HG03135 (cell line): ENCODE data around the gene MFGE8.
"Not testable (repeated sequence)": the region's sequence is repeated elsewhere in the genome, so short reads cannot be mapped to it uniquely, and the experiment has no call there.

Experiments used
- ATAC-seq: cut with Tn5 transposase; IDR thresholded peaks from one replicate; pipeline ENCODE4 v1.9.1; 2021; ENCODE audit warnings: mild to moderate bottlenecking, moderate library complexity; ENCODE audit not compliant: unreplicated experiment

MFGE8 gene, protein sequence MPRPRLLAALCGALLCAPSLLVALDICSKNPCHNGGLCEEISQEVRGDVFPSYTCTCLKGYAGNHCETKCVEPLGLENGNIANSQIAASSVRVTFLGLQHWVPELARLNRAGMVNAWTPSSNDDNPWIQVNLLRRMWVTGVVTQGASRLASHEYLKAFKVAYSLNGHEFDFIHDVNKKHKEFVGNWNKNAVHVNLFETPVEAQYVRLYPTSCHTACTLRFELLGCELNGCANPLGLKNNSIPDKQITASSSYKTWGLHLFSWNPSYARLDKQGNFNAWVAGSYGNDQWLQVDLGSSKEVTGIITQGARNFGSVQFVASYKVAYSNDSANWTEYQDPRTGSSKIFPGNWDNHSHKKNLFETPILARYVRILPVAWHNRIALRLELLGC

DNA sequence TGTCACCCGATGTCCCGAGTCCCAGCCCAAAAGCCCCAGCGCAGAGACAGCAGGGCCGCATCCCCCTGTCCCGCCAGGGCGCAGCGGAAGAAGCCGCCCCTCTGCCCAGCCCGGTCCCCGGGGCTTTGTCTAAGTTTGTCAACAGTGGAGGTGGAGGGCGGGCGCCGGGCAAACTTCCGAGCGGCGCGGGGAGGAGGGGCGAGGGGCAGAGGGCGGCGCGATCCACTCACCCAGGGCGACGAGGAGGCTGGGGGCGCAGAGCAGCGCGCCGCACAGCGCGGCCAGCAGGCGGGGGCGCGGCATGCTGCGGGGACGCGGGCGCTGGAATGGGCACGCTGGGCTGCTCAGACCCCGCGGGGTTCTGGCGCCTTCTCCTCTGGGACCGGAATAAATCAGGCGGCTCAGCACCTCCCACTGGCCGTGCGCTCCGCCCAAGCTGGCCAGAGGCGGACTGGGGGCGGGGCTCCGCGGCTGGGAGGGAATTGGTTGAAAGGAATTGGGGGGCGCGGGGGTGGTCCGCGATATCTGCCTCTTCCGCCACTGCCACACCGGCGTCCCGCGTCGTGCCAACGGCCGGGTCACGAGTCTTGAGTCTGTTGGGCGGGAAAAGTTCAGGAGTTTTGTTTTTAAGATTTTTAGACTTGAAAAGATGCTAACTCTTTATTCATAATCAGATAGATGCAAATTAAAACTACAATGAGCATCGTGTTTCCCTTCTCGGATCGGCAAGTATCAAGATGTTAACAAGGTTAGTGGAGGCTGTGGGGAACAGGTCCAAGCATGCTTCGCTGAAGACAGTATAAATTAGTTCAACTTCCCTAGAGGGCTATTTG is at the start of gene MFGE8:
MFGE8 (minus strand) TSS at position 363 of the 833 bp plus-strand sequence; CDS start at position 303, 60 bp downstream.
- ATAC-seq, result peak; percentile 74

DNA sequence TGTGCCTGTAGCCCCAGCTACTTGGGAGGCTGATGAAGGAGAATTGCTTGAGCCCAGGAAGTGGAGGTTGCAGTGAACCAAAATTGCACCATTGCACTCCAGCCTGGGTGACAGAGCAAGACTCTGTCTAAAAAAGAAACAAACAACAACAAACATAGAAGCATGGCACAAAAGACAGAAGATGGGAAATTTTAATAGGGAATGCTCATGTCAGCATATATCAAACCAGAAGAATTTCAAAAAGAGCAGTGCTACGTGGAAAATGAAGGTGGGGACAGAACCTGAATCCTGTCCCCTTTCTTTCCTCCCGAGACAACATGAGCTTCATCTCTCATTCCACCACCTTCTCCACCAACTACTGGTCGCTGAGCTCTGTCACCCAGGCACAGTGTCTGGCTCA is 46.3 kb upstream of the MFGE8 start:
- no peak for ATAC-seq

DNA sequence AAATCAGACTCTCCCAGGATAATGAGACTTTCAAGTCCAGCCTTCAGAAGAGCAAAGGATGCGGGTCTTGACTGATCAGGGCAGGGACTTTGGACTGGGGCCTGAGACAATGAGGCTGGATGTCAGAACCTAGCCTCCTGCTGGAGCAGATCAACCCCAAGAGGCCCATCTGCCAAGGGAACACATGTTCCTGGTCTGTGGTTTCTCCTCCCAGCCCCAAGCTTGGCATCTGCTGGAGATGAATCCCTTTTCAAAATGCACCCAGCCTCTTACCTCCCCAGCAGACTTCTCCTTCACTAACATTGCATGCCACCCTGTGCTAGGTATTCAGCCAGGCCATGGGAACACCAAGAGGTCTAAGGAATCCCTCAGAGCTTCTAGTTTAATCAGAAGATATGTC is 43.7 kb upstream of the MFGE8 start:
- no peak for ATAC-seq

DNA sequence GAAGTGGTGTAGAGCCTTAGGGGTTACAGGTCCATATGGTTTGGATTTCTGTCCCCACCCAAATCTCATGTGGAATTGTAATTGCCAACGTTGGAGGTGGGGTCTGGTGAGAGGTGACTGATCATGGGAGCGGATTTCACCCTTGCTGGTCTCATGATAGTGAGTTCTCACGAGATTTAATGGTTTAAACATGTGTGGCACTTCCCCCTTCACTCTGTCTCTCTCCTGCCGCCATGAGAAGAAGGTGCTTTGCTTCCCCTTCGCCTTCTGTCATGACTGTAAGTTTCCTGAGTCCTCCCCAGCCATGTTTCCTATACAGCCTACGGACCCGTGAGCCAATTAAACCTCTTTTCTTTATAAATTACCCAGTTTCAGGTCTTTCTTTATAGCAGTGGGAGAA is 43.1 kb upstream of the MFGE8 start:
- no peak for ATAC-seq

DNA sequence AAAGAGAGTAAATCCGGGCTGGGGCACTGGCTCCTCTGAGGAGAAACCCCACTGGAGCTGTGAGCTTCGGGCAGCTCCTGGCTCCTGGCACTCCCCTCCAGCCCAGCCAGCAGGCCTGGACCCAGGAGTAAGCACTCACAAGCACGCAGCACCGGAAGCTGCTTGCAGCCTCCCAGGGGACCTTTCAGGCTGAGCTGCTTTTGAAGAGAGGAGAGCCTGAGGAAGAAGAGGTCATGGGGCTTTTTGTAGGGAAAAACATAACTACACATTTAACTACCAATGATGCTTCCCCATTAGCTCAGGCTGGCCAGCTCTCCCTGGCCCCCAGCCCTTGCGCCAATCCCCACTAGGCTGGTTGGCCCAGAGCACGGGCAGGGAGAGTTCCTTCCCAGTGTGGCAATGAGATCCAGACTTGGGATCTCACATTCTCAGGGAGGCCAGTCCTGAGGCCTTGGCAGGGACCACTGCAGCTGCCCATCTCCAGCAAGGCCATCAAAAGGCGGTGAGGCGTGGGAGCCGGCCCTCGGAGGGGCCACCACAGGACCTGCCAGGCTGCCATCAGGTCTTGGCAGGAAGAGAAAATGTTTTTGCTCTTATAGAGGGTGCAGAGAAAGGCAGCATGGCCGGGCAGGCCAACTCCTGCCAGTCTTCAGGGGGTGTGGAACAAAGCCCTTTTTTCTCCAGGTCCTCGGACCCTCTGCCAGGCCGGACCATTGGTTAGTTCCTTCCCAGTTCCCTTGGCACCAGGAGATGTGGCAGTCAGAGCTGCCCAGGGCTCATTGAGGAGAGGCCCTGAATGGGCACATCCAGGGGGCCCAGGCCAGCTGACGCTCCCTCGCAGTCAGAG is 41.5 kb upstream of the MFGE8 start:
- no peak for ATAC-seq

DNA sequence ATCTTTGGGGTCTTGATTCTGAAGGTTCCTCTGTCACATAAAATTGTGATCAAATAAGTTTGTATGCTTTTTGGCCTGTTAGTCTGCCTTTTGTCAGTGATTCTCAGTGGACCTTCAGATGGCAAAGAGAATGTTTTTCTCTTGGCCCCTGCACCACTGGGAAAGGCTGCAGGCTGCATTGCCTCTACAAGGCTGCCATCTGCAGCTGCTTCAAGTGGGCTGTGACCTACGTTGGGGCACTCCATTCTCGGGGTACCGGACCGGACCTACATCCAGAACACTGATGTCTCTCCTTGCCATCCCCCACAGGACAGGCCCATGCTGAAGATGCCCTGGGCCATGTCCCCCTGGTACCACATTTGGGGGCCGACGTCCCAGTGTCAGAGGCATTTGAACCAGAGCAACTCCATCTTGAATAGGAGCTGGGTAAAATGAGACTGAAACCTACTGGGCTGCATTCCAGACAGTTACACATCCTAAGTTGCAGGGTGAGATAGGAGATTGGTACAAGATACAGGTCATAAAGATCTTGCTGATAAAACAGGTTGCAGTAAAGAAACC is 37.5 kb upstream of the MFGE8 start:
- no peak for ATAC-seq

DNA sequence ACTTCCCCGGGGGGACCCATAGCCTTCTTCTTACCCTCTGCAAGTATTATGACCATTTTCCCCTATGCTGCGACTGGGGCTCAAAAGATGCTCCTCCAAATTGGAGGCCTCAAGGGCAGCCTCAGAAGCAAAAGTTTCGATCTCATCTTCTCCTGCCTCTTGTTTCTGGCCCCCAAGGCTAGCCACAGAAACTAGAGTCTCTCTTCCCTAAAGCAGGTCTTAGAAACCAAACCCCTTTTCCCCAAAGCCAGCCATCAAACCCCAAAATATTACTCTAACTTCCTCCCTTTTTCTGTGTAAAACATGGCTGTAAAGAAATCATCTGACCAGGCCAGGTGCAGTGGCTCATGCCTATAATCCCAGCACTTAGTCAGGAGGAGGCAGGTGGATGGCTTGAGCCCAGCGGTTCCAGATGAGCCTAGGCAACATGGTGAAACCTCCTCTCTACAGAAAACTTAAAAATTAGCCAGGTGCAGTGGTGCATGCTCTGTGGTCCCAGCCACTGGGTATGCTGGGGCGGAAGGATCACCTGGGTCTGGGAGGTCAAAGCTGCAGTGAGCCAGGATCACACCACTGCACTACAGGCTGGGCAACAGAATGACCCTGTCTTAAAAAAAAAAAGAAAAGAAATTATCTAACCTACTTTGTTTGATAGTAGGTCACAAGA is 36.7 kb upstream of the MFGE8 start:
- no peak for ATAC-seq

DNA sequence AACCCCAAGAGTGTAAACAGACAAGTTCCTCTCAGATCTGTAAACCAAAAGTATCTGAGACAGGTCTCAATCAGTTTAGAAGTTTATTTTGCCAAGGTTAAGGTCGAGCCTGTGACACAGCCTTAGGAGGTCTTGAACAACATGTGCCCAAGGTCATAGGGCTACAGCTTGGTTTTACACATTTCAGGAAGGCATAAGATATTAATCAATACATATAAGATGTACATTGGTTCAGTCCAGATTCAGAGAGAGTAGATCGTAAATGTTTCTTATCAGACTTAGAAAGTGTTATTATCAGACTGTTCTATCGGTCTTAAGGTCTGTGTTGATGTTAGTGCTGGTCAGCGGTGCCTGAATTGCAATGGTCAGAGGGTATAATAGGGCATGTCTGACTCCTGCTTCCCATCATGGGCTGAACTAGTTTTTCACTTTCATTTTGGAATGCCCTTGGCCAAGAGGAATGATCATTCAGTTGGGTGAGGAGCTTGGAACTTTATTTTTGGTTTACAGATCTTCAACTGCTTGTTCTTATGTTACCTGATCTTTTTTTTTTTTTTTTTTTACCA is 27.0 kb upstream of the MFGE8 start:
- no peak for ATAC-seq

DNA sequence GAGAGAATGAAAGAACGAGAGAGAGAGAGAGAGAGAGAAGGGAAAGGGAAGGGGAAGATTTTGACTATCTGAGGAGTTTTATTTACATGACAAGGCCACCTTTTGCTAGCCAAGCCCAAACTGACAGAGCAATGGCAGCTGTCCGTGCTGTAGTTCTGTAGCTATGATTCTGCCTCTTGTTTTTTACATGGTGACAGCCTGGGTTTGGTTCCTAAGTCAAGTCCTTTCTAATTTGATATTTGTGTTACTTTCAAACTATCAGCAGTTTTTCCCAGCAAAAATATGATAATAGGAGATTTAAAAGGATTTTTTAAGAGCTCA is 26.3 kb upstream of the MFGE8 start:
- no peak for ATAC-seq

DNA sequence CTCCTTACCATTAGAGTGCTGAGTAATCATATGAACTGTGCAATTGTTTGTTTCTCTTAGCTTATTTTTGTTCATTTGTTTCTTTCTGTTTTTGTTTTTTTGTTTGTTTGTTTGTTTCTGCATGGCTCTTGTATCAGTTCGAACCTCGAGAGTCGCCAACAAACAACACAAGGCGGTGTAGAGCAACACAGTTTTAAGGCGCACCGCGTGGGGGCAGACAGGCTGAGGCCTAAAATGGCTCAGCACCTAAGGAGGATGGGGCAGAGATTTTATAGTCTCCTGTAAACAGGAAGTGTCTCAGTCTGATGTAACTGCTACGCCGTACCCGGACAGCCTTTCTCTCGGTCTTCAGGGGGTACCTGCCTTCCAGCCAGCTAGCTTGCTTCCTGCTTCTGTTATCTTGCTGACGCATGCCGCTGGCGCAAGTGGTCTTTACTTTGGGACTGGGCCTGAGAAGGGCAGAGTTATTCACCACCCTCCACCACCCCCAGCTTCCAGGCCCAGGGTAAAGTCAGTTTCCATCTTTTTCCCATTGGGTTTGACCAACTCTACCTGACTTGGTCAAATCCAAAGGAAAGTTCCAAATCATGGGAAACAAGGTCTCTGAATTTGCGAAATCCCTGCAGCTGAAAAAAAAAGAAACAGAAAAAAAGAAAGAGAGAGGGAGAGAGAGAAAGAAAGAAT is 25.8 kb upstream of the MFGE8 start:
- no peak for ATAC-seq

DNA sequence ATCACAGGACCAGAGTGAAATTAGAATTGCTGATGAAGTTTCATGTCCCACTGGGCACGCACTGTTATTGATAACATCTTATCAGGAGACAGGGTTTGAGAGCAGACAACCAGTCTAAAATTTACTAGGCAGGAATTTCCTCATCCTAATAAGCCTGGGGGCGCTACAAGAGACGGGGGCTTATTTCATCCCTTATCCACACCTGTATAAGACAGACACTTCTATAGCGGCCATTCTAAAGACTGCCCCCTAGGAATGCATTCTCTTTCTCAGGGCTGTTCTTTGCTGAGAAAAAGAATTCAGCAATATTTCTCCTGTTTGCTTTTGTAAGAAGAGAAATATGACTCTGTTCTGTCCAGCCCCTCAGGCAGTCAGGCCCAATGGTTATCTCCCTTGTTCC is 21.3 kb upstream of the MFGE8 start:
- ATAC-seq, result not testable (repeated sequence)

DNA sequence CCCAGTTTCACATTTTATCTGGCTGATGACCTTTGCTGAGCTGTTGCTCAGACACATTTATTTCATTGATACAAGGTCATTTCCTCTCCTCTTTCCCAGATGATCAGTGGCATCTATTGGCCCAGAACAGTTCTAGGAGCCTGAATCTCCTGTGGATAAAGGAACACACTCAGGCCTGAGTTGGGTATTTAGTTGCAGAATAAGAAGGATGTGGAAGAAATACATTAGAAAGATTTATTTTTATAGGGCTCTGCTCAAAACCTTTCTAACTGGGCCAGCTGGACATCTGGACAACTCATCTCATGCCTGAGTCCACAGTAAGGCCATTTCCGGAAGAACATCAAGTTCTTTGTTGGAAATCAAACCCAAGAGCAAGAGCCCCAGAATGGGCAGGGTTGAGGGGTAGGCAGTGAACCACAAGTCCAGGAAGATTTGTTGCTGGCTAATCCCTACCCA is 19.7 kb upstream of the MFGE8 start:
- ATAC-seq, result no peak

DNA sequence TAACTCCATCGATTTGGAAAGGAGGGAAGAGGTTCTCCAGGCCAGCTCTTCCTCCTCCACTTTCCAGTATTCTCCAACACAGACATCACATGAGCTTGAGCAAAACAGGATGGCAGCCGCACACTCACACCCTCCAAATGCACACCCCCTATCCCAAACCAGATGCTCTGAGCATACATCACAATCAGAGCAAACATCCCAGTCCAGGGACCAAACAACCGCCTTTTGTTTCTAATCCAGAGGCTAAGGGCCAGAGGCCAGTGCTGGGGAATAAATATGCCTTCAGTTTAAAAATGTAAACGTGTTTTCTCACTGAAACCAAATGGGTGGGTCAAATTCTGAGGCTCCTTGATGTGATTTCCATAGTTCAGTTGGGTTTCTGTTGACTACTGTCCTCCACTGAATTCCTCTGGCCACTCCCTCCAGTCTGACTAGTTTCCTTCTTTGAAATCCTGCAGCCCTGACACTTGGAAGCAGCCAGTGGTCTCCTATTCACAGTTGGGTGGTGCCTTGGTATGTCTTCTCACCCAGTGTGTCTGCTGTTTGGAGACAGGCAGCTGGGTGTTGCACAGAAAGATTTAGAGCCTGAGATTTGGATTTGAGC is 19.2 kb upstream of the MFGE8 start:
- ATAC-seq, result no peak

DNA sequence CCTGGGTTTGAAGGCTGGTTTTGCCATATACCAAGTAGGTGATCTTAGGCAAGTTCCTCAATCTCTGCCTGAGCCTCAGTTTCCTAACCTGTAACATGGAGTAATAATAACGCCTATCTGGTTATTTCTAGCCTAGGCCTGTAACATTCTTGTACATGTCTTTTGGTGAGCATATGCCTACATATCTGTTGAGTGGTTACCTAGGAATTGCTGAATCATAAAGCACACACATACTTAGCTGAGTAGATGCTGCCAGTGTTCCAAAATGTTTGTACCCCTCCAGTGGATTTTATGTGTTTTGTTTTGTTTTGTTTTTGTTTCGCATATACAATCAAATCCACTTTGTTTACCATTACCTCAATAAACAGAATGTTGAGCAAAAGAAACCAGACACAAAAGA is 17.4 kb upstream of the MFGE8 start:
- no peak for ATAC-seq

DNA sequence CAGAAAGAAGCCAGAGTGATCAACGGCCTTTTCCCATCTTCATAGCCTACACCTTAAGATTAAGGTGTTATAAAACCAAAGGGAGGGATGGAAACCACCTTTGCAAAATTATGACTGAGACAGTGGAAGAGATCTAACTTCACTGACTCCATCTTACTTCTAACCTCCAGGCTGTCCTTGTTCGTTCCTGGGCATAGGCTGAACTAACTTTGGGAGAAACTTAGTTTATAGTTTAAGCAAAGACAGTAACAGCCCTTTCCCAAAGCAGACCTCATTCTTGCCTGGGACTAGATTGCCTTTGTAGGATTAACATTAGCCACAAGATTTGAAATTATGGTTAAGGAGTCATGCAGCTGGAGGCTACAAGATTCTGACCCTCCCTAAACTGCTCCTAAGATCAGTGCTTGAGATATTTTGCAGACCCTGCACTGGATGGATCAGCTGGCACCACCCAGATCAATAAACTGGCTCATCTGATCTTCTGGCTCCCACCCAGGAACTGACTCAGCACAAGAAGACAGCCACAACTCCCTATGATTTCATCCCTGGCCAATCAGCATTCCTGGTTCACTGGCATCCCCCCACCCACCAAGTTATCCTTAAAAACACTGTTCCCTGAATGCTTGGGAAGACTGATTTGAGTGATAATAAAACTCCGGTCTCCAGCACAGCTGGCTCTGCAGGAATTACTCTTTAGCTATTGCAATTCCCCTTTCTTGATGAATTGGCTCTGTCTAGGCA is 16.3 kb upstream of the MFGE8 start:
- ATAC-seq, result not testable (repeated sequence)

DNA sequence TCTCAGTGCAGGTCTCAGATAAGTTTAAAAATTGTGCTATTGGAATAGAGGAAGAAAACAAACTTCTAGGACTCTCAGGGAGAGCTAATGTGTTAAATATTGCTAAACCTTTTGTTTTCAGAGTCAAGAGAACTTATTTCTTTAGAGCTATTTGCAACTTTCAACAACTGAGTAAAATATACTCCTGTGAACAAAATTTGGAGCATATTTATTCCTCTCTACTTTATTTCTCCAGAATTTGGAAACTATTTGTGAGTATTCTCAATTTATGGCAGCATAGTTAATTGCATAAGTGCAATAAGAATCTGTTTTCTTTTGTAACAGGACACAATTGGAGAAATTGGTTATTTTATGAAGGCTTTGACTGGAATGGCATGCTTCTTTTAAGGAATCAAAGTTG is 15.0 kb upstream of the MFGE8 start:
- ATAC-seq, result not testable (repeated sequence)

DNA sequence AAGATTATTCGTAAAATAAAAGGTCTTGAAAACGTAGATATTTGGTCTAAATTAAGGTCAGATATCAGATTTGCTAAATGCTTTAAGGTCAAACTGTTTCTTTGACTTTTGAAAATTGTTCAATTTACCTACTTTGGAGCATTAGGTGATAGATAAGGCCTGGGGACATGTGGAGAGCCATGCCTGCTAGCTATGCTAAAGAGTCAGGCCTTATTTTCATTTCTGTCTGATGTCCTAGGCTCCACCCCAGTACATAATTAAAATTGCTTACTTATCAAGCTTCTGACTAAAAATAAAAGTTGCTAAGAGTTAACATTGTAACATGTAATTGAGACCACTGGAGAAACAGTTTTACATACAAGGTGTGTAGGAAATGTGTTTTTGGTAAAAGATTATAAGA is 12.5 kb upstream of the MFGE8 start:
- ATAC-seq, result not testable (repeated sequence)

DNA sequence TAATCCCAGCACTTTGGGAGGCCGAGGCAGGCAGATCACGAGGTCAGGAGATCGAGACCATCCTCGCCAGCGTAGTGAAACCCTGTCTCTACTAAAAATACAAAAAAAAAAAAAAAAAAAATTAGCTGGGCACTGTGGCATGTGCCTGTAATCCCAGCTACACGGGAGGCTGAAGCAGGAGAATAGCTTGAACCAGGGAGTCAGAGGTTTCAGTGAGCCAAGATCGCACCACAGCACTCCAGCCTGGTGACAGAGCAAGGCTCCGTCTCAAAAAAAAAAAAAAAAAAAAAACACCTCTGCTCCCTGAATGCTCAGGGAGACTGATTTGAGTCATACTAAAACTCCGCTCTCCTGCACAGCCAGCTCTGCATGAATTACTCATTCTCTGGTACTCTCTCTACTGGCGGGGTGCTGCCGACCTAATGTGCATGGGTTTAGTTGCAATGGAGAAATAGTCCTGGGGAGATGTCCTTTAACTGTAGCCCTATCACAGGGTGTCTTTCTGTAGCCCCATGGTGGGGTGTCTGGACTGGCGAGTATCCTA is 7.8 kb upstream of the MFGE8 start:
- ATAC-seq, result not testable (repeated sequence)
